NCI-H524 (cell line): ENCODE results near the gene CRHR2.

ENCODE experiments used
- DNase-seq, 2 experiments: peaks; one replicate each; lab custom pipeline; 2025; lab: John Stamatoyannopoulos, UW

The CRHR2 gene

DNA sequence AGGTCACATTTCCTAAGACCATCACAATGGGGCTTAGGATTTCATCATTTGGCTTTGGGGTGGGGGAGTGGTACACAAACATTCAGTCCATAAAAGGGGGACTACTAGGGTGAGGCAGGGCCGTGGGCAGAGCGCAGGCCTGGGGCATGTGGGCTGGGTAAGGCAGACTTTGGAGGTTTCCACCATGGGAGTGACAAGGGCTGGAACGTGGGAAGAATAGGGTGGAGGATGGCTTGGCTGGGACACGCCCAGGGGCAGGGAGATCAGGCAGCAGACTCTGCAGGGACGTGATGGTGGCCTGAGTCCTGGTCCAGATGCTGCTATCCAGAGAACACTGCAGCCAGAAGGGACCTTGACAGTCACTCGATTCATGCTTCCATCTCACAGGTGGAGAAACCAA lies 24.7 kb upstream of the CRHR2 start:
- no peak for DNase-seq

DNA sequence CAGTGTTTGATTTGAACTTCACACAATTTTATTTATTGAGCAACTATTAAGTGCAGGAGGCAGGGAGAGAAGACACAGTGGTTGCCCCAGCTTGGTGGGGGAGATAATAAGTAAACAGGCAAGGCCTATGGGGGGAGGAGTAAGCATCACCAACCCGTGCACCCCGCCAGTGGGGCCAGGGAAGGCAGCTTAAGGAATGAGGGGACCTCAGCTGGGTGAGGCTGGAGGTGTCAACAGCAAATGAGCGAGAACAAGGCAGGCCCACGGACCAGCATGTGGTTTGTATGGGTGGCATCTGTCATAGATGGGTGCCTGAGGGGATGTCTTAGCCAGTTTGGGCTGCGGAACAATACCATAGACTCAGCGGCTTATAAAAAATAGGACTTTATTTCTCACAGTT lies 24.1 kb upstream of the CRHR2 start:
- no peak for DNase-seq

DNA sequence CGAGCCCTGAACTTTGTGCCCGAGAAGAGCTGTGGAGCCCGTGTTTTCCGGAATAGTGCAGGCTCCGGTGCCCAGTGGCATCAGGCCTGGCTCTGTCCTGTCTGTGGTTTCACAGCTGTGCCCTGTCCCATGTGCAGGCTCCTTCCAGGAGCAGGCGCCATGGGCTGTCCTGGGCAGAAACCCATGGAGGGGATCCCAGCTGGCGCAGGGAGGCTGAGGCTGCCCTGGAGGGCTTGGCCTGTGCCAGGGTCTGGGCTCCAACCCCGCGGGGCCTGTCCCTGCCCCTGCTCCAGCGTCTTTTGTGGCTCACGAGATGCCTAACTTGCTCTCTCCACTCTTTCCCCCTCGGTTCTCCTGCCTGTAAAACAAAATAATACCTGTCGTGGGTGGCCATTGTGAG lies 23.3 kb upstream of the CRHR2 start:
- DNase-seq: no peak

DNA sequence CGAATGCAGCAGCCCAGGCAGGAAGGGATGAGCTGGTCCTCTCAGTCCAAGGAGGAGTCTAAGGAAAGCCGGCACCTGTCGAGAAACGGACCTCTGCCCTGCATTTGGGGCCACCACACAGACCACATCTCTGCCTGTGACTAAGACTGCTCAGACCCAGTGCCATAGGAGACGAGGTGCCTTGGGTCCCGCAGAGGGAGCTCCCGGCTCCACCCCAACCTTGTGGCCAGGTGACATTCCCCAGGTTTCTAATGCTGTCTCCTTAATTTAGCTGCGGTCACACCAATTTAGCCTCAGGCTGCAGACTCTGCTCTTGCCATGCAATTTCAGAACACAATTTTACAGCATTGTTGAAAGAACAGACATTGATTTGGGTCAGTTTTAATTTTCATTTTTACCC lies 22.8 kb upstream of the CRHR2 start:
- DNase-seq: no peak

DNA sequence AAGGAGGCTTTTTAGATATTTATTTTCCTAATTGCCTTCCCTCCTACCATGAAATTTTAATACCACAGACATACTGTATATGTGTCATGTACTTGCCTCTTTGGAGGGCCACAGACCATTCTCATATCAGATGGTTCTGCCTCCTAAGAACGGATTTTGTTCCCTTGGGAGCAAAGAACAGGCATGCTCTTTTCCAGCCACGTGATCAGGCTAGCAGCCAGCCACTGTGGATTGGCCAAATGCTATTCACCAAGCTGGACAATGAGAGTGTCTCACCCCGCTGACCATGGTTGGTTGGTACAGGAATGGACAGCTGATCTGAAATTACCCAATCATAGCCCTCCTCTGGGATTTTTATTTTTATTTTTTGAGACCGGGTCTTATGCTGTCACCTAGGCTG lies 21.5 kb upstream of the CRHR2 start:
- DNase-seq: peak in 1 of 2 experiments; percentile 46

DNA sequence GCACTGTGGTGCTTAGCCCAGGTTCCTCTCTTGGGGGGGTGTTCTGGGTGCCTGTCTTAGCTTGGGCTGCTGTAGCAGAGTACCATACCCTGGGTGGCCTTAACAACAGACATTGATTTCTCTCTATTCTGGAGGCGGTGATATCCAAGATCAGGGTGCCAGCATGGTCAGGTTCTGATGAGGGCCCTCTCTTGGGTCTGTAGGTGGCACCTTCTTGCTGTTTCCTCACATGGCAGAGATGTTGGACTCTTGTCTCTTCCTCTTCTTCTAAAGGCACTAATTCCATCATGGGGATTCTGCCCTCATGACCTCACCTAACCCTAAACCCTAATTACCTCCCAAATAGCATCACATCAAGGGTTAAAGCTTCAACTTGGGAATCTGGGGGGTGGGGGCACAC lies 19.9 kb upstream of the CRHR2 start:
- no peak for DNase-seq

DNA sequence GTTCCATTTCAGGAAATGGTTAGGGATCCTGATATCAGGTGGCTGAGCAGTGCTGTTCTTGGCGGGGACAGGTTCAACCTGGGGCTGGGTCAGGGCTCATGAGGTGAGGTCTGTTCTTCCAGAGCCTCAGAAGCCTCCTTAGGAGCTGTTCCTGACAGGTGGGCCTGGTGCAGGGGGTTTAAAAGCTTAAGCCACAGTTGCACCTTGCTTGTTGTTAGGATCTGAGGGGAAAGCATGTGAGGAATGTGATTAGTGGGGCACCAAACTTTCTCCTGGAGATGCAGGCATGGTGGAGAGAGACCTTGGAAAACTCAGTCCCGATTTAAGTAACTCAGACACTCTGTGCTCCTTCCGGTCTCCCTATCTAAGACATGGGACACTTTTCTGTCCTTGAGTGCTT lies 18.7 kb upstream of the CRHR2 start:
- DNase-seq: no peak

DNA sequence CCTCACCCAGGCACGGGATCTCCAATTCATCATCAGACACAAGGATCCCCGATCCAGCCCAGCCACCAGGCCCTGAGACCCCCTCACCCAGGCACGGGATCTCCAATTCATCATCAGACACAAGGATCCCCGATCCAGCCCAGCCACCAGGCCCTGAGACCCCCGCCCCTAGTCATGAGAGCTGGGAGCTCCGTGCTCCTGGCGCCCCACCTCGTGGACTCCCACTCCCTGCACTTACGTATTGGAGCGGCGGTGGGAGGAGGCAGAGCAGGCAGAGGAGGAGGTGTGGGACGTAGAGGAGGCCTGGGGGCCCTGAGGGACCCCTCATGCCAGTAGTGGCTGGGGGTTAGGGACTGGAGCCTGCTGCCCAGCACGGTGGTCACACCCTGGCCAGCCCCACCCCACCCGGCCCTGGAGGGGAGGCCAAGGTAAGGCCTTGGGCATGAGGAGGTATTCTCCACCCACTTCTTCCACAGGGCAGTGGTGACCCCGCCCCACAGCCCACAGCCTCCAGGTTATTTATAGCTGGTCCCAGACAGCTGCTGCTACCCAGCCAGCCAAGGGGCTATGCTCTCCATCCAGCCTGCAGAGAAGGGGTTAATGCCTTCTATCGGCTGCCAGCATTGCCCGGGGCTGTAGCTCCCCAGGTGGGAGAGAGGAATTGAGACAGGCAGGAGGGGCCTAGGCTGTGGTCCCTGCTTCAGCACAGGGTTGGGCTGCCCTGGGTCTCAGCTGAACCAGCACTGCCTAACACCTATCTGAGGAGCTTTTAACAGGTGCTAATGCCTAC lies 17.6 kb upstream of the CRHR2 start:
- no peak for DNase-seq

DNA sequence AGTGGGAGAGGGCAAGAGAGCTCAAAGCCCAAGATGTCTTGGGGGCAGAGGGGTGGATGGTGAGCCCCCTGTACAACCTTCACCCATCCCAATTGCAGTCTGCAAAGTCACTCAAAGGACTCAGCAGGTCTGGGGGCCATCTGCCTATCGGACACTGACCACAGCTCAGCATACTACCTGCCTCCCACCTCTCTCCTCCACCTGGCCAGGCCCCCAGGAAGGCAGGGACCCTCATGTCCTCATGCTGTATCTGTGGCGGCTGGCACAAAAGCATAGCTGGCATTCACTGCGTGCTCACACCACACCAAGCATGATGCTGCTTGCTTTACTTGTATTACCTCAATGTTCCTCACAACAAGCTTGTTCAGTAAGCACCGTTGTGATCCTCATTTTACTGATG lies 16.2 kb upstream of the CRHR2 start:
- no peak for DNase-seq

DNA sequence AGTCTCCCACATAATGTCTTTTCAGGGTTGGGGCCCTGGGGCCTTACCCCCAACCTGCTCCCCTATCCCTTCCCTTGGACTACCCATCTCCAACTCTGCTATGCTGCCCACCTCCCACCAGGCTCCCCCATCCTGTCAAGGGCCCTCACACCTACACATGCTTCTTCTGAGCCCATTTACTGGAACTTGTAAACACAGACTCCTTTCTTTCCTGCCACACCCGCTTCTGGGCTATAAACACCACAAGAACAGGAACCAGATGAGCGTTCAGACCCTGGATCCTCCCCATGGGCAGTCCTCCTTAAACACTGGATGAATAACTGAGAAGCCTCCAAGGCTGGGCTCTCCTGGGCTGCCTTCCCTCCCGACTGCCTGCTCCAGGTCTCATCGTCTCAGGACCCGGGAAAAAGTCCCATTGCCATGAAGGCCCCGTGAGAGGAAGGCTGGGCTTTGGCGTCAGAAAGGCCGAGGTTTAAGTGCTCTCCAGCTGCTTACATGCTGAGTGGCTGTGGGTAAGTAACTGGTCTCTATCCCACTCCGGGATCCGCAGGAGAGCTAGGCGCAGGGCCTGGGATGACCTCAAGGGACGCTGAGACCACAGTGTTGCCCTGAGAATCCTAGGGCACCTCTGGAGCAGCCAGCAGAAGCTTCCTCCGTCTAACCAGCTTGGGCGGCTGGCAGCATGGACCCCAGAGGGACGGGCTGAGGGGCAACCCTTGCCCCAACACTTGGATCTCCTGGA lies 15.6 kb upstream of the CRHR2 start:
- no peak for DNase-seq

DNA sequence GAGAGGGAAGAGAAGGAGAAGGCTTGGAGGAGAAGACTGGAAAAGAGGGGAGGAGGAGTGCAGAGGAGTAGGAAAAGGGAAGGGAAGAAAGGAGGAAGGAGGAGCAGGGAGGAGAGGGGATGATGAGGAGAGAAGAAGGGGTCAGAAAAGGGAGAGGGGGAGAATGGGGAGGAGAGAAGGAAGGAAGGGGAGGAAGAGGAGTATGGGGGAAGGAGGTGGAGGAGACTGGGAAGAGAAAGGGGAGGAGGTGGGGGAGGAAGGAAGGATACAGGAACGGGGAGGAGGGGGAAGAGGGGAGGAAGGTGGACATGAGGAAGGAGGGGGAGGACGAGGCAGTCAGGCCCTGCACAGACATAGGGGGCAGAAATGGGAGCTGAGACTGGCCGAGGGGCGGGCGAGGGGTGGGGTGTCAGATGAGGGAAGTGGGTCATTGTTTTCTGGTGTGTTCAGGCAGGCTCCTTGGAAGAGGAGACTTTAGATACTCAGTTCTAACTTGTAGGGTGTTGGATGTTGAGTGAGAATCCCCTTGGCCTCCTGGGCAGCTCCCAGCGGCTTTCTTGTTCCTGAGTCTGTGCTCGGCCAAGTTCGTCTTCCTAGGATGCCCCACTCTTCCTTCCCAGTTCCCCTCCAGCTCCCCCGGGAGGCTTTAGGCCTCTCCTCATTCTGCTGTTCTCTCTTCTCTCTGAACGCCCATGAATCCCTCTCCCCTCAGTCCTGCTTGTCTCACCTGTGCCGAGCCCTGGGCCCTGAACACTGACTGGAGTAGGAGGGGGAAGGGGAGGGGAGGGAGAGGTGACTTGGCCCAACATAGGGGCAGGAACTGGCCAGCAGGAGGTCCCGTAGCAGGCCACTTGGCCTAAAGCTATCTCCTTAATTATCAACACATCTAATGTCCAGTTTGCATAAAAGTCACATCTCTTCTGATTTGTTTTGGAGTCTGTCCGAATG lies 12.8 kb upstream of the CRHR2 start:
- DNase-seq: no peak

DNA sequence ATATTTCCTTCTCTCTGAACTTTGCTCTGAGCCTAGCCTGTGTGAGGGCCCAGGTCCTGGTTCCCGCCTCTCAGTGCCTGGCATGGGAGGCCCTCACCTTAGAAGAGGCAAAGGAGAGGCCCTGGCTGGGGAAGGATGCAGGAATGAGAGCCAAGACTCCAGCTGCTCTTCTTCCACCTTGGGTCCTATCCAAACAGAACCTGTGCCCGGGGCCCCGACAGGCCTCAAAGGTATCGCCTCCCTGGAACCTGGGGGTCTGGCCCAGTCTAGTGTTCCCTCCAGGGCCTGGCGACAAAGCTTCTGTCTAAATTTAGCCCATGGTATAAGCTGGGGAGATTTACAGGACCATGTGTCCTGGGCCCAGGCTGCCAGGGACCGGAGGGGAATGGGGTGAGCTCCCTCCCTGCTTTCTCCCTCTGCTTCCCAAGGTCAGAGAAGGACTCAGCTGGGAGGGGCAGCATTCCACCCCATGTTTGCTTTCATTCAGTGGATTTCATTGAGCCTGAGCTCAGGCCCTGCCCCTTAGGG lies 12.0 kb upstream of the CRHR2 start:
- no peak for DNase-seq

DNA sequence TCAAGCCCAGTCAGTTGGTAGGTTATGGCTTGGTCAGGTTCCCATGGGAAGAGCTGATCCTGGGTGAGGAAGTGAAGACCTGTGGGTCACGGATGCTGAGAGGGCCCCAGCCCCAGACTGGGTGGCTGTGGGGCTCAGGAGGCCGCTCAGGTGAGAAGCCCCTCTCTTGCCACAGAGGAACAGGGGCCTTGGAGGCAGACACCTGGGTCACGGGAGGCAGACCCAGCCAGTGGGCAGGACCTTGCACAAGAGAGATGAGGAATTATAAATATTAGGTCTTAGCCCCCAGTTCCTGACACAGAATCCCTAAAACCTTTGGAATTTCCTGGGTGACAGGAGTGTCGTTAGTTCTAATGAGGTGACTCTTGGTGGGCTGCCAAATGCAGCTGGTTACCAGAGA lies 10.6 kb upstream of the CRHR2 start:
- DNase-seq: no peak

DNA sequence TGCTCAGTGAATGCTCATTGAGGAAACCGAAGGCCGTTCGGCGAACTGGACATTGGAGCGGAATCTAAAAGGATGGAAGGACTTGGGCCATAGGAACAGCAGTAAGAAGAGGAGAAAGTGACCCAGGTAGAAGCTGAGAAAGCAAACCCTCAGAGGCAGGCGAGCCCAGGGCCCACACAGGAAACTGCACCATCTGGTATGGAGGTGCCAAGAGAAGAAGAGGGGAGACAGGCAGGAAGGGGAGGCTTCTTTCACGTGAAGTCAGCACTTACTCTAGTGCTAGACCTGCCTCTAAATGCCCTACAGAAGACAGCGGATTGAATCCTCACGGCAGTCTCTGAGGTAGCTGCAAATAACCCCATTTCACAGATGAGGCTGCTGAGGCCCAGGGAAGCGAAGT lies 10.2 kb upstream of the CRHR2 start:
- no peak for DNase-seq

DNA sequence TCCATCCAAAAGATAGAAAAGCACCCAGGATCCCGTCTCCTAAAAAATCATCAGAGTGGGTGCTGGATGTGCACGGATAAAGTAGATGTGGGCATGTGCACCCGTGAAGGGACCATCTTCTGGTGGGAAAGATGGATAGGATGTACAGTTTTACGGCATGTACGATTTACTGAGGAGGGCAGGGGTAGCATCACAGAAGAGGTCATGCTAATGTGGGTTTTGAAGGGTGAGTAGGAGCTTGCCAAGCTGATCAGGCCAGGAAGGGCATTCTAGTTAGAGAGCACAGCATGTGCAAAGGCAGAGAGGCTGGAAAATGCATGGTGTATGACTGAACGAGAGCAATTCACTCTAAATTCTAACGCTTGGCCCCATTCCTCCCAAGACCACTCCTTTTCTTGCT lies 7.8 kb upstream of the CRHR2 start:
- DNase-seq: no peak

DNA sequence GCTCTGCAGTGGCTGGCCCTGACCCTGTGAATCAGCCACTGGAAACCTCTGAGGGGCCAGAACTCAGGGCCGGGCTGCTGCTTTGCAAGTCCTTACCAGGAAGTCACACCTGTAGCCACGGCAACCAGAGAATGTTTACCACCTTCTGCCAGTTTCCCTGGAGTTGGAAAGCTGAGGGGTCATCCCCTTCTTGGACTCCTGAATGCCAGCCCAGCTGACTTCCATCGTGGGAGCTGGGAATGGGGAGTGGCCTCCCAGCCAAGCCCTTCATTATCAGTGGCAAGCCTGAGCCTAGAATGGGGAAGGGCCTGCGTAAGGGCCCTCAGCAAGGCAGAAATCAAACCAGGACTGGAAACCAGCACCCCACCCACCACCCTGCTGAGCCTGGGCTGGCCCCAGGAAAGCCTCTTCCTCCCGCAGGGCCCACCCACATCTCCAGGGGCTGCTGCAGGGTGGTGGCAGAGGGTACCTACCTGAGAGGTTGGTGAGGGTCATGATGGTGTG lies 6.5 kb upstream of the CRHR2 start:
- DNase-seq: no peak

DNA sequence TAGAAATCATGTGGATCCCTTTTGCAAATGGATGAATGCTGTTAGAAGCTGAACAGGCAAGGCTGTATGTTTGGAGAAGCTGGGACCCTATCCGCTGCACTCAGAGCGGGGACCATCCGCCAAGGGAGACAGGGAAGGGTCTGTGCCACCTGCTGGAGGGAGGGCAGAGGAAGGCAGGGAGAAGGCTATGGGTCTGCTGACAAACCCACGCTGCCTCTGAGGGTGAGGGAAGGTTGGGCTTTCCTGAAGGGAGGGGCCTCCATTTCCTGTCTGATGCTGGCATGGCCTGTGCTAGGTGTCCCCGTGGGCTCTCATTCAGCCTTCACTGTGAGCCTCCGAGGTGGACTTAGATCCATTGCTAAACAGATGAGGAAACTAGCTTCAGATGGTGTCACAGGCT lies 5.3 kb upstream of the CRHR2 start:
- DNase-seq: no peak

DNA sequence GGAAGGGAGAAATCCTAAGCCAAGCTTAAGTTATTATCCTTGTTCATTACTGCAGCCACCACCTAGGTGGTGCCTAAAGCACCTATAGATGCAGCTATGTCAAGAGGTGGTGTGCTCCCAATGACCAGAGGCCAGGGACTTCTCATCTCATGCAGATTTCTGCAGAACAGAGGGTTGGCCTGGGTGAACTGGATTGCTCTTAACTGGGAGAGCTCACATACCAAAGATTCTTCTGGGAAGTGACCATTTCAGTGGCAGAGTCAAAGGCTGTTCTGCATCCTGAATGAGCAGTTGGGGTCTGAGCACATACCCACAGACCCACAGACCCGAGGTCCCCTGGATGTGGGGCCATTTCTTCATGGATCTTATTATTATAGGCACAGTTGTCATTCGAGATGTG lies 2.1 kb upstream of the CRHR2 start:
- no peak for DNase-seq

DNA sequence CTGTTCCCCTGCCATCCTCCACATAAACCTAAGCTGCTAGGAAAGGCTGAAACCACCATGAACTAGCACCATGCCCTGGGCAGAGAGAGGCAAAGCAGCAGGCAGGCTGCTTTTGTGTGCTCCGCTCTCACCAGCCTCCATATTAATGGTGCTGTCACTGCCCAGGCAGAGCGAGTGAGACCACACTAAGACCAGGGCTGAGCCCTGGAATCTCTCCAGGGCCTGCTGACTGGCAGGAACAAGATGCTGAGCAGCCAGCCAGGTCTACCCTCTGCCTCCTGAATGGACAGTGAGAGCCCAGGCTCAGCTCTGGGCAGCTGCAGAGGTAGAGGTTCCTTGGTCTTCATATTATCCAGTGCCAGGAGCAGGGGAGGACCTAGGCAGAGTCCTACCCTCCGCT lies 1.6 kb upstream of the CRHR2 start:
- no peak for DNase-seq

DNA sequence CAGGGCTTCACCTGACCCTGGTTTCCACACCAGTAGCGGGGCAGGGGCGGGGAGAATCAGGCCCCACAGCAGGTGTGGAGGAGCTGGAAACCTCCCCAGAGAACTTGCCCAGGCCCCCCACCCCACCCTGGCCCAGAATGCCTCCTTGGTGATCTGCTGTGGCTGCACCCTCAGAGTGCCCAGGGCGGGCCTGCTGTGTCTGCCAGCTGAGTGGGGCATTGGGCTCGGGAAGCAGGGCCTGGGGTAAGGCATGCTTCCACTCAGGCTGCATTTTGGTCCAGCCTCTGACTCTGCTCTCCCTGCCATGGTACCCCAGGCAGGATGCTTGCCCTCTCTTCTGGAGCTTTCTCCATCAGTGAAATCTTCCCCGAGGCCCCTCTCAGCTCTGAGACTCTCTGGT lies 1.1 kb upstream of the CRHR2 start:
- DNase-seq: no peak

DNA sequence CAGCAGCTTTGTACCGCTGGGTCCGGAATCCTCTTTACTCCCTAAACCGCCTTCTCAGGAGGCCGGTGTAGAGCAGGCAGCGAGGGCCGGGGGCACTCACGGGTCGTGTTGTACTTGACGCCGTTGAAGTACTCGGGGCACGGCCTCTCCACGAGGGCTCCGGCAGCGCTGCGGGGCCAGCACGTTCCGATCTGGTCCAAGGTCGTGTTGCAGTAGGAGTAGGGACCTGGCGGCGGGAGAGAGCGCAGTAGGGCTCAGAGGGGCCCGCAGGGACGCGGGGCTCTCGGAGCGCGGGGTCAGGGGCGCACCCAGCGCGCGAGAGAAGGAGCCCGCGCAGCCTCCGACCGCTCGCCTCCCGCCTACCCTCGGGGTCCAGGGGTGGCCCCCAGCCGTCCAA lies 443 bp downstream of the CRHR2 start:
- peak in 1 of 2 experiments; percentile 40 for DNase-seq

DNA sequence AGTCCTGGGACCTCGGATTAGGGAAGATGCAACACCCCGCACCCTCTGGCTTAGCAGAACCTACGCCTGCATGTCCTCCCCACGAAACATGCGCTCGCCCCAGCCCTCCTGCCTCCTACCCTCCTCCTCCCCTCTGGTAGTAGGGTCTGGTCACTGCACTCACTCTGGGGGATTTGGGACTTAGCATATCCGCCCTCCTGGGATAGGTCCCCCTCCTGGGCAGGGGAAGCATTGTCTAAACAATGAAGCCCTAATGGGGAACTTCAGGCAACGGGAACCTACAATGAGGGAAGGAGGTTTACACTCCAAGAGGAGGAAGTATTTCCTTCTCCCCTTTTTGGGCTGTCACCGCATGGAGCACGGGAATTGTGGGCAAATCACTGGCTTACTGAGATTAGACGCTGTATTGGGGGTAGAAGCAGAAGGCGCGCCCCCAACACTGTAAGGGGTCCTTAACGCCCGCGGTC lies 892 bp downstream of the CRHR2 start:
- DNase-seq: peak in 1 of 2 experiments; percentile 51
